Liver (tissue), 3 donors: ENCODE results near the gene FAT2.

Source experiments
- ATF3 ChIP-seq: IDR thresholded peaks from 2 replicates; pipeline ENCODE4 v1.6.1; 2016; ENCODE audit warnings: antibody characterized with exemption
- CTCF ChIP-seq: fragments of 150-350 bp; IDR thresholded peaks from 2 replicates; pipeline ENCODE4 v1.5.1; 2017; ENCODE audit warnings: improper control_type of control experiment, low read depth, low read length; ENCODE audit not compliant: missing input control
- FOXA1 ChIP-seq: IDR thresholded peaks from 2 replicates; pipeline ENCODE4 v1.6.1; 2016; ENCODE audit warnings: antibody characterized with exemption
- GABPA ChIP-seq, 2 donors: IDR thresholded peaks in 1 of 2; conservative IDR thresholded peaks in 1 of 2; 2 replicates each; pipeline ENCODE4 v1.6.1; 2016; ENCODE audit warnings: antibody characterized with exemption in 2 of 2, mild to moderate bottlenecking in 1 of 2, moderate library complexity in 1 of 2
- HNF4A ChIP-seq, 2 donors: conservative IDR thresholded peaks; 2 replicates each; pipeline ENCODE4 v1.6.1; 2016; ENCODE audit warnings: antibody characterized with exemption in 2 of 2, mild to moderate bottlenecking in 2 of 2
- MAX ChIP-seq: IDR thresholded peaks from 2 replicates; pipeline ENCODE4 v1.6.1; 2016; ENCODE audit warnings: antibody characterized with exemption
- NR2F2 ChIP-seq: IDR thresholded peaks from 2 replicates; pipeline ENCODE4 v1.6.1; 2016; ENCODE audit warnings: antibody characterized with exemption
- RAD21 ChIP-seq, 2 donors: IDR thresholded peaks; 2 replicates each; pipeline ENCODE4 v1.6.1; 2016; ENCODE audit warnings: antibody characterized with exemption in 2 of 2, mild to moderate bottlenecking in 2 of 2
- REST ChIP-seq: IDR thresholded peaks from 2 replicates; pipeline ENCODE4 v1.6.1; 2016; ENCODE audit warnings: antibody characterized with exemption, mild to moderate bottlenecking
- RXRA ChIP-seq, 2 donors: IDR thresholded peaks; 2 replicates each; pipeline ENCODE4 v1.6.1; 2017 to 2018; ENCODE audit warnings: antibody characterized with exemption in 2 of 2, mild to moderate bottlenecking in 1 of 2
- SP1 ChIP-seq: IDR thresholded peaks from 2 replicates; pipeline ENCODE4 v1.6.1; 2018; ENCODE audit warnings: antibody characterized with exemption, mild to moderate bottlenecking
- TAF1 ChIP-seq: conservative IDR thresholded peaks from 2 replicates; pipeline ENCODE4 v1.6.1; 2016; ENCODE audit warnings: antibody characterized with exemption, mild to moderate bottlenecking
- YY1 ChIP-seq: IDR thresholded peaks from 2 replicates; pipeline ENCODE4 v1.6.1; 2016; ENCODE audit warnings: antibody characterized with exemption, mild to moderate bottlenecking
- ZBTB33 ChIP-seq: IDR thresholded peaks from 2 replicates; pipeline ENCODE4 v1.6.1; 2016; ENCODE audit warnings: antibody characterized with exemption
- donor health status: healthy.
- donor health status: healthy.

- TF ChIP-seq TAF1 (no peak), SP1 (no peak), CTCF (no peak), GABPA (IDR thresholded peaks at IDR 0.05 in 1 of 2, conservative IDR thresholded peaks at IDR 0.05 in 1 of 2) (no peak), RAD21 (IDR thresholded peaks at IDR 0.05) (no peak), REST (no peak), YY1 (no peak), NR2F2 (no peak), MAX (no peak), ZBTB33 (no peak), ATF3 (no peak), HNF4A (conservative IDR thresholded peaks at IDR 0.05) (no peak), FOXA1 (no peak), RXRA (IDR thresholded peaks at IDR 0.05) (no peak)
Observed at GRCh38 chr5:151617383-151617840, 26.3 kb upstream of the FAT2 start.
